Iris pigment epithelial cell (primary cell): Measurements from ENCODE around the gene DTD2.
"Not testable (repeated sequence)": the region's sequence is repeated elsewhere in the genome, so short reads cannot be mapped to it uniquely, and the experiment has no call there.

ENCODE experiments used
- DNase-seq: peaks from one replicate; pipeline ENCODE4 v3.0.0-alpha.2; 2011; ENCODE audit warnings: low read depth

The DTD2 gene

DNA sequence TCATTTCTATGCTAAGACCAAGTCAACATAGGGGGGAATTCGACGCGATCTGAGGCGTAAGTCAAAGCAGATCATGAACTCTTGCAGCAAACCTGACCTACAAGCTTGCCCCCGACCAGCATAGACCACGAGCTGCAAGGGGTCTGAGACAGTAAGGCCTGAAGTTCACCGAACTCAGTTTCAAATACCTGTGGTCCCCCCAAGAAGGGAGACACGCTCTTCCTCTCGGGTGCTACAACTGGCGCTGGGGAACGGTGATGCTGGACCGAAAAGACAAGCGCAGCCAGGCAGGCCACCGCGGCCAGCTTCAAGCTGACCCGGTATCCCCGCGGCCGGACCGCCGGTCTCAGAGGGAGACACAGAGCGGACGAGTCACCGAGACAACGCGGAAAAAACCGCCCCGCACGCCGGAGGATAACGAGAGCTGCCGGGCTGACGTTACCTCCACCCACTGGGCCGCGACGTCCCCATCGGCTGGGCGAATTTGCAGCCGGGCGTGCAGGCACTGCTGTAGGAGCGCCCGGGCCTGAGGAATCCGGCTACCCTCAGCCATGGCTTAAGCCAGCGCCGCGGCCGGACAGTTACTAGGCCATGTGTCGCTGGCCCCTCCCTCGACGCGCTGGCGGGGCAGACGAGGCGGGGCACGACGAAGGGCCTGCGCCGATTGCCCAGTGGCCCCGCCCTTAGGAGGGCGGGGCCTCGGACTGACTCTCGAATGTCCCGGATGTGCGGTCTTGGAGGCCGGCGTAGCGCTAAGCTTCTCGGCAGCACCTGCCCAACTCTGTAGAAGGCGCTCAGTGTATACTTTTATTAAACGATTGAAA is at the start of gene DTD2:
DTD2 (minus strand) TSS at position 666 of the 824 bp plus-strand sequence; CDS start at position 553, 113 bp downstream.
- peak; percentile 93 for DNase-seq

- DNase-seq: peak; percentile 68
Measured at GRCh38 chr14:31505411-31505810, 48.1 kb upstream of the DTD2 start.

DNA sequence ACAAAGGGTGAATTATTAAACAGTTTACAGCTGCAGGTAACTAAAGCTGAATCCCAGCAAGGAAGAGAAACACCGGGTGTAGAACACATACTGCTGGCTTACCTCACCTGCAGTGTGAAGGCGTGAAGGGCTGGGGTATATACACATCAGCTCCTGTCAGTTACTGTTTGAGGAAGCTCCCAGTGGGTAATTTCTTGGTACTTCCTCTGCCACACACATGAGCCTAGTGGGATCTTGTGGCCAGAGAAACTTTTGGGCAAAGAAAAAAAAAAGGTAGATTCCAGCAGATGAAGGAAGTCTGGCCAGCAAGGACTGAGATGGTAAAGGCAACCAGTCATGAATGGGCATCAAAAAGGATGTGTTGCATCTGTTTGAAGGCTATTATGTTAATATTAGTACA is 44.6 kb upstream of the DTD2 start:
- DNase-seq: no peak

- no peak for DNase-seq
Measured at GRCh38 chr14:31492759-31493498, 35.6 kb upstream of the DTD2 start.

- no peak for DNase-seq
Measured at GRCh38 chr14:31489691-31490090, 32.4 kb upstream of the DTD2 start.

DNA sequence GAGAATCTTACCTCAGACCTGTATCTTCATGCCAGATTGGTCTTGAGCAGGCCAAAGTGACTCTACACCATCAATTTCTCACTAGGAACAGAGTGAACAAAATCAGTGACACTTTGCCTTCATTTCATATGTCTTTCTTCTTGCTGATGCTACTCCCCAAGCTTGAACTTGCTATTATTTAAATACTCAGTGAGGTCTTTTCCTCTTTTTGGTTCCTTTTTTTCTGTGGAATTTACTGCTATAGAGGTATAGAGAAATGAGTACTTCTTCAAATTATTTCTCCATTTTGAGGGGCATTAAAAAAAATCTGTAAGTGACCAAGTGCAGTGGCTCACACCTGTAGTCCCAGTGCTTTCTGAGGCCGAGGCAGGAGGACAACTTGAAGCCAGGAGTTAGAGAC is 30.6 kb upstream of the DTD2 start, which contains the start of gene GPR33:
GPR33 (minus strand) TSS at position 154 of the 400 bp plus-strand sequence. CDS start 4,074 bp downstream, outside the sequence.
- DNase-seq: no peak

DNA sequence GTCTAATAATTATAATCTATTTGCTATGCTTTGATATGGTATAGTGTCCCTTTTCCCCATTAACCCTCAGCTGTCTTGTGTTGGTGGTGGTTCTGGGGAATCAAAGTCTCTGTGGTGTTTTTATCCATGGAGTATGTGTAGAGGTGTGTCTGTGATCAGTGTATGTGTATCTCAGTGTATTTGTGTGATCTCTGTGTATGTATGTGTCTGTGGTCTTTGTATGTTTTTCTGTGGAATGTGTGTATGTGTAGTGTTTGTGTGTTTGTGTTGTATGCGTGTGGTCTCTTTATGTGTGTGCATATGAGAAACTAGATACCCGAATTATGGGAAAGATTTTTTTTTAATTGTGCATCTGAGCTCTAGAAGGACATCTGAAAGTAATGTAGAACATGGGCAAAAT is 29.5 kb upstream of the DTD2 start:
- no peak for DNase-seq

DNA sequence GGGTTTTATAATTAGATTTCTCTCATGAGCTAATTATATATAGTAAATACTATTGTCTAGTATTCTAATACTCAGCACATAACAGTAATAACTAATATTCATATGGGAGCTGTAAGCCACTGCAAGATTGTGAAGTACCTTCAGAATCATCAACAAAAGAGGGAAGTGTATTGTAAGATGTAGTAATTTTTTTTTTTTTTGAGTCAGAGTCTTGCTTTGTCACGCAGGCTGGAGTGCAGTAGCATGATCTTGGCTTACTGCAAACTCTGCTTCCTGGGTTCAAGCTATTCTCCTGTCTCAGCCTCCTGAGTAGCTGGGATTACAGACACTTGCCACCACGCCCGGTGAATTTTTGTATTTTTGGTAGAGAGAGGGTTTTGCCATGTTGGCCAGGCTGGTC is 27.4 kb upstream of the DTD2 start:
- no peak for DNase-seq

GRCh38 chr14:31480156-31480555 is 22.9 kb upstream of the DTD2 start:
- DNase-seq: no peak

DNA sequence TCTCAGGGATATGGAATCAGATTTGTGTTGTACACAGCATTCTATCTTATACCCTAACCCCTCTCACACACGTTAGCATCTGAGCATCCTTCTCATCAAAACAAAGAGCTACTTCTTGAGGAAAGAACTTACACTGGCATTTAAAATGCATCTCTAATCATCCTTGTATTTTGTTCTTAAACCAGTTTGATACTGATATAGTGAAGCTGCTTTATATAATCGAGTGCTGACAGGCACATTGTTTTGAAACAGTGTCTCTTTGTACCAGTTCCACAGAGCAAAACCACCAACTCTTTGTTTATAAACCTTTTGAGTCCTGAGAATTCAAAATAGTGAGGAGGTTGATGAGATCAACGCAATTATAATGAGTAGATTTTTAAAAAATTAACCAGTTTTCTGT is 21.7 kb upstream of the DTD2 start:
- DNase-seq: no peak

DNA sequence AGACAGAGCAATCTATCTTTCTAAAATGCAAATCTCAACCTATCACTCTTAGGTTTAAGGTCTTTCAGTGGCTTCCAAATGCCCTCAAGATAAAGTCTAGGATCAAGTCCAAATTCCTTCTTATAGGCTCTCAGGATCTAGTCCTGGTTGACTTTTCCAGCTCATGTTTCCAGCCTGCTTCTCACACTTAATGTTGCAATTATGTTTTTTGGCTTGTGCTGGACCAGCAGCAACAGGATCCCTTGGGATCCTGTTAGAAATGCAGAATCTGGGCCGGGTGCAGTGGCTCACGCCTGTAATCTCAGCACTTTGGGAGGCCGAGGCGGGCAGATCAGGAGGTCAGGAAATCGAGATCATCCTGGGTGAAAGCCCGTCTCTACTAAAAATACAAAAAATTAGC is 19.9 kb upstream of the DTD2 start:
- no peak for DNase-seq

- no peak for DNase-seq
Measured at GRCh38 chr14:31476131-31476866, 19.0 kb upstream of the DTD2 start.

DNA sequence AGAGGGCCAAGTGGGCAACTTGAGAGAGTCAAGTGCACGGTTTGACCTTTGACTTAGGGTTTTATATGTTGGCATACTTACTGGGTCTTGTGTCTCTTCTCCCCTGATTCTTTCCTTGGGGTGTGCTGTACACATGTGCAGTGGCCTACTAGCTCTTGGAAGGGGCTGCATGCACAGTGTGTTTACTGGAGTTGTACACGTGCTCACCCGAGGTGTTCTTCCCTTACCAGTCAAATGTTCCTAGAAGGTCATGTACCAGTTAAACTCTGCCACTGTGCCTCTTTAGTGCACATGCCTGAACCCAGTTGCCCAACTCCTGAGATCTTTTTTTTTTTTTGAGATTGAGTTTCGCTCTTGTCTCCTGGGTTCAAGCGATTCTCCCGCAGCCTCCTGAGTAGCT is 9.2 kb upstream of the DTD2 start:
- no peak for DNase-seq

GRCh38 chr14:31465111-31465510 is 7.8 kb upstream of the DTD2 start:
- DNase-seq: peak; percentile 73

DNA sequence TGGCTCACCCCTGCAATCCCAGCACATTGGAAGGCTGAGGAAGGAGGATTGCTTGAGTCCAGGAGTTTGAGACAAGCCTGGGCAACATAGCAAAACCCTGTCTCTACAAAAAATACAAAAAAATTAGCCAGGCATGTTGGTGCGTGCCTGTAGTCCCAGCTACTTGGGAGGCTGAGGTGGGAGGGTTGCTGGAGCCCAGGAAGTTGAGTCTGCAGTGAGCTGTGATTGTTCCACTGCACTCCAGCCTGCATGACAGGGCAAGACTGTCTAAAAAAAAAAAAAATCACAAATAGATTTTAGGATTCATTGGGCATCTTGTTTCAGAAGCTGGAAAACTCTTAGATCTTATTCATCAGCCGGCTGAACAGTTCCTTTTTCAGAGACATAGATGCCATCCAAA is 5.1 kb upstream of the DTD2 start:
- not testable (repeated sequence) for DNase-seq

DNA sequence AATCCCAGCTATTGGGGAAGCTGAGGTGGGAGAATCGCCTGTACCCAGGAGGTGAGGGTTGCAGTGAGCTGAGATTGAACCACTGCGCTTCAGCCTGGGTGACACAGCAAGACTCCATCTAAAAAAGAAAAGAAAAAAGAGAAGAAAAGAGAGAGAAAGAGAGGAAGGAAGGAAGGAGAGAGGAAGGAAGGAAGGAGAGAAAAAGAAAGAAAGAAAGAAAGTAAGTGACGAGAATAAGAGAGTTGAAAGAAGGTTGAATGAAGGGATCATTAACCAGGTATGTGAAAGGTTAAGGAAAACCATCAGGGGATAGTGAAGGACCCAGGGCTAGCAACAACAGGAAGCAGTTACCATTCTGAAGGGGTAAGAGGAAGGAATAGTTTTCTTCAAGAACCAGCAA is 4.2 kb upstream of the DTD2 start:
- DNase-seq: no peak

DNA sequence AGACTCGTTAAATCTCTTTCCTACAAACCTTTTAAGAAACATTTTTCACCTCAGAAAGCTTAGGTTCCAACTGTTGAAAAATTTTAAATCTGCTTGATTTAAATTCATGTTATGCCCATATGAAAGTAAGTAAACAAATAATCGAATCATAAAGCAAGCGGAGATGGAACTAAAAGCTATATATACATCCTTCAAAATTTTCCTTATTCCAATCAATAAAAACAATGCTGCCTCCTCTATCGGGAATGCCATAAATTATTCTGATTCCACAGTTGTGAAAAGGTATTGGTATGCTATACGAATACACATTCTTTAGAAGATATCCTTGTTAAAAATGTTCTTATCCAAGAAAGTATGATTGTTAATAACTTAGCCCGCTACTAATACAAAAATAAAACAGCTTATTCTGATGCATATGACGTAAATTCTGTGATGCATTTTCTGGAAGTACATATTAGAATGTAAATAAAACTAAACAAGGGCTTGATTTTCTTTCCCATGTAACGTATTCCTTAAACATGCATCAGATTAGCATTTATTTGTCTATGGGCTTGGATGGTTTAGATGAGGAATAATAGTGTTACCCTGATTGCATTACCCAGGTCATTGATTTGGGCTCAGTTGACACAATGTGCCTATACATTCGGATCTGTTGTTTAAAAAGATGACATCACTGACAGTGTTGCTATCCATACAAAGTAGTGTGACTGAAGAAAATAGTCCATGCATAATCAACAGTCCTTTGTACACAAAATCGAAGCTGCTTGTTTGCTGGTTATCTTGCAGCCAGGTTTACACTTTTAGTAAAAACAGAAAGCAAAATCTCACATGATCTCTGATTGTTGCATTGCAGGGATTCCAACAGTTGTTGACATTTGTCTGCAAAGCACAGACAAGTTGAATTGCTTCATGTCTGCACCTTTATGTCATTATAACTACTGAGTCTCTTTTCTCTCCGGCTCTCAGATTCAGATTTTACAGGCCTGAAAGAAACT is 656 bp upstream of the DTD2 start:
- DNase-seq: peak; percentile 54

- DNase-seq: peak; percentile 50
Measured at GRCh38 chr14:31449971-31450610, 7.2 kb downstream of the DTD2 start.

GRCh38 chr14:31449136-31449535 is 8.2 kb downstream of the DTD2 start:
- DNase-seq: no peak

- no peak for DNase-seq
Measured at GRCh38 chr14:31445703-31446102, 11.6 kb downstream of the DTD2 start.

GRCh38 chr14:31442284-31442683 is 15.0 kb downstream of the DTD2 start:
- DNase-seq: no peak
